Umbilical cord (tissue), 2 donors: Measurements from ENCODE around the gene CHMP2A. TPM values are rescaled to one million over a fixed set of nuclear protein-coding genes. Genes with fewer than 3 reads are reported as not detected.
A peak's percentile ranks its signal among the peaks of the same experiment; 100 is the strongest.
"Not testable (repeated sequence)": the region's sequence is repeated elsewhere in the genome, so short reads cannot be mapped to it uniquely, and the experiment has no call there.

Experiments
- DNase-seq: peaks from one replicate; pipeline ENCODE4 v3.0.0-alpha.2; 2015; ENCODE audit warnings: low spot score
- total RNA-seq: library from RNA; depleted of rRNA; stranded (reverse); fragments of >200 nt; gene quantifications from one replicate; pipeline ENCODE4 v1.2.3, GENCODE V29; 2014; ENCODE audit warnings: low replicate concordance; ENCODE audit not compliant: insufficient read depth

Gene CHMP2A
- total RNA-seq, 1 donor from 2014 or later: 92.5 TPM

- no peak for DNase-seq
Observed at GRCh38 chr19:58555920-58556621, 1.2 kb upstream of the CHMP2A start.

- no peak for DNase-seq
Observed at GRCh38 chr19:58555369-58555885, 522 bp upstream of the CHMP2A start.

GRCh38 chr19:58553799-58554493 lies 959 bp downstream of the CHMP2A start:
- DNase-seq: no peak

- DNase-seq: no peak
Observed at GRCh38 chr19:58552655-58553054, 2.2 kb downstream of the CHMP2A start.

GRCh38 chr19:58551577-58552471 lies 3.1 kb downstream of the CHMP2A start:
- no peak for DNase-seq

GRCh38 chr19:58551123-58551497 lies 3.8 kb downstream of the CHMP2A start:
- DNase-seq: no peak

- no peak for DNase-seq
Observed at GRCh38 chr19:58550362-58551122, 4.4 kb downstream of the CHMP2A start.

DNA sequence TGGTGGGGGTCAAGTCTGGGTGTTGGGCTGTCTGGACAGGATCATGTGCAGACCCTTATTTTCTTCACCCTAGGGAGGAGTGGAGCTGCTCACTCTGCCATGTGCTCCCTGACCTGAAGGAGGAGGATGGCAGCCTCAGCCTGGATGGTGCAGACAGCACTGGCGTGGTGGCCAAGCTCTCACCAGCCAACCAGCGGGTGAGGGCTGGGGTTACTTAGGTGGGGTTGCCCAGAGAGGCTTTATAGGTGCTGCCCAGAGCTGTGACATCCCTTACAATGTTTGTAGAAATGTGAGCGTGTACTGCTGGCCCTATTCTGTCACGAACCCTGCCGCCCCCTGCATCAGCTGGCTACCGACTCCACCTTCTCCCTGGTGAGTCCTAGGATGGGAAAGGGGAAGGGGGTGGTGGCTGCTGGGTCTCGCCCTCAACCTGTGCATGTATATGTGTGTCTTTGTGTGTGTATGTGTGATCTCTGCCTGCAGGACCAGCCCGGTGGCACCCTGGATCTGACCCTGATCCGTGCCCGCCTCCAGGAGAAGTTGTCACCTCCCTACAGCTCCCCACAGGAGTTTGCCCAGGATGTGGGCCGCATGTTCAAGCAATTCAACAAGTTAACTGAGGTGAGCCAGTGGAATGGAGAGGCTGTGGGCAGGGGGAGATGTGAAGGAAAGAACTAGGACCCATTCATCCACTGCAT lies 5.1 kb downstream of the CHMP2A start:
- no peak for DNase-seq

DNA sequence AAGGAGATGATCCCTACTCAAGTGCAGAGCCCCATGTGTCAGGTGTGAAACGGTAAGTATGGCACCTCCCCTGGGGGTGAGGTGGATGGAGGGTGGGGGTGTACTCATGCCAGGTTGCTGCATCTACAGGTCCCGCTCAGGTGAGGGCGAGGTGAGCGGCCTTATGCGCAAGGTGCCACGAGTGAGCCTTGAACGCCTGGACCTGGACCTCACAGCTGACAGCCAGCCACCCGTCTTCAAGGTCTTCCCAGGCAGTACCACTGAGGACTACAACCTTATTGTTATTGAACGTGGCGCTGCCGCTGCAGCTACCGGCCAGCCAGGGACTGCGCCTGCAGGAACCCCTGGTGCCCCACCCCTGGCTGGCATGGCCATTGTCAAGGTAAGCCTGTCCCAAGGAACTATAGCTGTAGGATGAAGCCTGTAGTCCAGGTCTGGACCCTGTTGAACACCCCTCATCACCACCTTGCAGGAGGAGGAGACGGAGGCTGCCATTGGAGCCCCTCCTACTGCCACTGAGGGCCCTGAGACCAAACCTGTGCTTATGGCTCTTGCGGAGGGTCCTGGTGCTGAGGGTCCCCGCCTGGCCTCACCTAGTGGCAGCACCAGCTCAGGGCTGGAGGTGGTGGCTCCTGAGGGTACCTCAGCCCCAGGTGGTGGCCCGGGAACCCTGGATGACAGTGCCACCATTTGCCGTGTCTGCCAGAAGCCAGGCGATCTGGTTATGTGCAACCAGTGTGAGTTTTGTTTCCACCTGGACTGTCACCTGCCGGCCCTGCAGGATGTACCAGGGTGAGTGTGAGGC lies 5.8 kb downstream of the CHMP2A start:
- DNase-seq: no peak

DNA sequence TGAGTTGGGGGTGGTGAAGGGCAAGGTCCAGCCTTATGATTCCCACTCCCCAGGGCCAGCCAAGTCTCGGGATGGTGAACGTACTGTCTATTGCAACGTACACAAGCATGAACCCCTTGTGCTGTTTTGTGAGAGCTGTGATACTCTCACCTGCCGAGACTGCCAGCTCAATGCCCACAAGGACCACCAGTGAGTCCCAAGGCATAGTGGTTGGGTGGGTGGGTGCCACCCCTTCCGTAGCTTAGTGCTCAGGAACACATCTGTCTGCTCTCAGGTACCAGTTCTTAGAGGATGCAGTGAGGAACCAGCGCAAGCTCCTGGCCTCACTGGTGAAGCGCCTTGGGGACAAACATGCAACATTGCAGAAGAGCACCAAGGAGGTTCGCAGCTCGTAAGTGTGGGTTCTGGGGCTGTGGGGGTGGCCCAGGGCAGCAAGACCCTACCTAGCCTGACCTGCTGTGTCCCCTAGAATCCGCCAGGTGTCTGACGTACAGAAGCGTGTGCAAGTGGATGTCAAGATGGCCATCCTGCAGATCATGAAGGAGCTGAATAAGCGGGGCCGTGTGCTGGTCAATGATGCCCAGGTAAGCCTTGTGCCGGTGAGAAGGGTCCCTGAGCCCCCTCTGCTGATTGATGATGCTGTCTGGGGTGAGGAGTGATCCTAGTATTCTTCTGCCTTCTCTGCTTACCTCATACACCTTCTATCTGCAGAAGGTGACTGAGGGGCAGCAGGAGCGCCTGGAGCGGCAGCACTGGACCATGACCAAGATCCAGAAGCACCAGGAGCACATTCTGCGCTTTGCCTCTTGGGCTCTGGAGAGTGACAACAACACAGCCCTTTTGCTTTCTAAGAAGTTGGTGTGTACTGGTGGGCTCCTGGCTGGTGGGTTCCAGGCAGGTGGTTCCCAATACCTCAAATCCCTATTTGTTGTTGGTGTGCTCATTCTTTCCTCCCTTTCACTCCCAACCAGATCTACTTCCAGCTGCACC lies 7.3 kb downstream of the CHMP2A start:
- no peak for DNase-seq

GRCh38 chr19:58546019-58546530 lies 8.8 kb downstream of the CHMP2A start:
- DNase-seq: no peak

DNA sequence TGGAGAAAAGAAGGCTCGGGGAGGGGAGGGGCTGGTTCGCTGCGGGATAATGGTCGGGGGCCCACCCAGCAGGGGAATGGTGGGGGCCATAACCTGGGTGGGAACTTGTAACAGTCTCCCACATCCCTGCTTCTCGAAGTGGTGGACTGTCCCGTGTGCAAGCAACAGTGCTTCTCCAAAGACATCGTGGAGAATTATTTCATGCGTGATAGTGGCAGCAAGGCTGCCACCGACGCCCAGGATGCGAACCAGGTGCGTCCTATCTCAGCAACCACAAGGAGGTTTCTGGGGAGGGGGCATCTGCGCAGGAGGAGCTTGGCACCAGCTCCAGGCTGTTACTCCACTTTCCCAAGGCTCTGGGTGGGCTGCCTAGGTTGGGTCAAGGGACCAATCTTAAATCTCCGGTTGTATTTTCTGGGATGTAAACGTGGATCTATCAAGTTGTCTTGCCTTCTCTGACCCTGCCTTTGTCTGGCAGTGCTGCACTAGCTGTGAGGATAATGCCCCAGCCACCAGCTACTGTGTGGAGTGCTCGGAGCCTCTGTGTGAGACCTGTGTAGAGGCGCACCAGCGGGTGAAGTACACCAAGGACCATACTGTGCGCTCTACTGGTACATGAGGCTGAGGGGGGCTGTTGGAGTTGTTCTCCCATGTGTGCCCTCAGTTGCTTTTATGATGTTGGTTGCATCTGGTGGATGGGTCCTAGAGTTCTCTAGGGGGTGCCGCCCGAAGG lies 9.5 kb downstream of the CHMP2A start:
- DNase-seq: no peak

GRCh38 chr19:58544591-58545285 lies 10.2 kb downstream of the CHMP2A start:
- no peak for DNase-seq

- peak; percentile 100 for DNase-seq
Observed at GRCh38 chr19:58543826-58544590, 10.9 kb downstream of the CHMP2A start, which contains the start of gene TRIM28. Gene TRIM28, plus strand, starts transcription at chr19:58544064. Its CDS starts 694 bp downstream, at chr19:58544758.

DNA sequence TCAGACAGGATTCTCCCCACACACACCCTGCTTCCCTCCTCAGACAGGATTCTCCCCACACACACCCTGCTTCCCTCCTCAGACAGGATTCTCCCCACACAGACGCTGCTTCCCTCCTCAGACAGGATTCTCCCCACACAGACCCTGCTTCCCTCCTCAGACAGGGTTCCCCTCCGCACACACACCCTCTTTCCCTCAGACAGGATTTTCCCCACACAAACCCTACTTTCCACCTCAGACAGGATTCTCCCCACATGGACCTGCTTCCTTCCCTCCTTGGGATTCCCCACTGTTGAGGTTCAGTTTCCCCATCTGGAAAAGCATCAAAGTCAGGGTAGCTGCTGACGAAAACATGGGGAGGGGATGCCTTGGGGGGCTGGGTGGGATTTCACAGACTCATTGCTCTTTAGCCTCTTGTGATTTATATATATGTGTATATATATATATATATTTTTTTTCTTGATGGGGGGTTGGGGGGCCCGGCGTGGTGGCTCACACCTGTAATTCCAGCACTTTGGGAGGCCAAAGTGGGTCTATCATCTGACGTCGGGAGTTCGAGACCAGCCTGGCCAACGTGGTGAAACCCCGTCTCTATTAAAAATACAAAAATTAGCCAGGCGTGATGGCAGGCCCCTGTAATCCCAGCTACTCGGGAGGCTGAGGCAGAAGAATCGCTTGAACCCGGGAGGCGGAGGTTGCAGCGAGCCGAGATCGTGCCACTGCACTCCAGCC lies 12.1 kb downstream of the CHMP2A start:
- DNase-seq: not testable (repeated sequence)
